GM19035 (cell line): ENCODE results near the gene DALRD3.

Experiments used
- ATAC-seq: cut with Tn5 transposase; IDR thresholded peaks from one replicate; pipeline ENCODE4 v1.9.1; 2021; ENCODE audit not compliant: unreplicated experiment

Gene DALRD3

DNA sequence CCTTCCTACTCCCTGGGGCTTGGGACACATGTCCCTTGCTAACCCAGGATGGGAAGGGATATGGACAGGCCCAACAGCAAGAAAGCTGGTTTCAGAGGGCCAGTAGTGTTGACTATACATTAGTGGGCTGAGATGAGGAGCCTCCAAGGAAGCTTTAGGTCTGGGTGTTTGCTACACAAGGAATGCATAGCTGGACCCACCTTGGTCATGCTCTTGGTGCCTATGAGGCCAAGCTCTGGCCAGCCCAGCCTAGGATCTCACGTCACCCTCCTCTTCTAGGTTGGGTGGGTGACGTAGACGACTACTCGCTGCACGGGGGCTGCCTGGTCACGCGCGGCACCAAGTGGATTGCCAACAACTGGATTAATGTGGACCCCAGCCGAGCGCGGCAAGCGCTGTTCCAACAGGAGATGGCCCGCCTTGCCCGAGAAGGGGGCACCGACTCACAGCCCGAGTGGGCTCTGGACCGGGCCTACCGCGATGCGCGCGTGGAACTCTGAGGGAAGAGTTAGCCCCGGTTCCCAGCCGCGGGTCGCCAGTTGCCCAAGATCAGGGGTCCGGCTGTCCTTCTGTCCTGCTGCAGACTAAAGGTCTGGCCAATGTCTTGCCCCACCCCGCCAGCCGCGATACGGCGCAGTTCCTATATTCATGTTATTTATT lies 11.8 kb downstream of the DALRD3 start:
- ATAC-seq = peak; percentile 1

DNA sequence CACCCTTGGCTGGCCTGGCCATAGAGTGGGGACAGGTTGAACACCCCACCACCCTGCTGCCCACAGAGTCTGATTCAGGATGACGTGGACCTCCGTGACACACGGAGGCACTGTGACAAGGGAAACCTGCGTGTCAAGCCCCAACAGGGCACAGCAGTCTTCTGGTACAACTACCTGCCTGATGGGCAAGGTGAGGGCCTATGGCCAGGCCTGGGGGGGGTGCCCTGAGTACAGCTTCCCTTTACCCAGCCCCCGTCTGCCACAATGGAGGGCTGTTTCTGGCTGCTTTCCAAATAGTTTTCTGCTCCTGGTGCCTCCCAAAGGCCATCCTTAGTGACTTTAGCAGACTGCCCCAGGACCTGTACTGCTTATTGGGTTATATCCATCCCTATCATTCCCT lies 12.4 kb downstream of the DALRD3 start:
- ATAC-seq = no peak

DNA sequence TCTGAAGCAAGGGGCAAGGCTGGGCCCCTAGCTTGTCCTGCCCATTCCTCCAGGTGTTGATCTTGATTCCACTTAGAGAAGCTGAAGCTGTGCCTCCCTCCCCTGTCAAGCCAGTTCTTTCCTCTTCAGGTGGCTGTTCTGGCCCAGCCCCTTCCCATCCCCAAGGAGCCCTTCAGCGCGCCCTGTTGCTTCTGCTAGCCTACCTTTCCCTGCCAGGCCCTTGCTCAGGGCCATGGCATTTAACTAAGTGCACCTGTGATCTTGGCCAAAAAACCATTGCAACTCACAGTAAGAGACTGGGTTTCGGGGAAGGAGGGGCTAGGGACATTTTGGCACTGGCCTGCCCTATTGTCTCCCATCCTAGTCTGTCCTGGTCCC lies 13.1 kb downstream of the DALRD3 start:
- no peak for ATAC-seq

DNA sequence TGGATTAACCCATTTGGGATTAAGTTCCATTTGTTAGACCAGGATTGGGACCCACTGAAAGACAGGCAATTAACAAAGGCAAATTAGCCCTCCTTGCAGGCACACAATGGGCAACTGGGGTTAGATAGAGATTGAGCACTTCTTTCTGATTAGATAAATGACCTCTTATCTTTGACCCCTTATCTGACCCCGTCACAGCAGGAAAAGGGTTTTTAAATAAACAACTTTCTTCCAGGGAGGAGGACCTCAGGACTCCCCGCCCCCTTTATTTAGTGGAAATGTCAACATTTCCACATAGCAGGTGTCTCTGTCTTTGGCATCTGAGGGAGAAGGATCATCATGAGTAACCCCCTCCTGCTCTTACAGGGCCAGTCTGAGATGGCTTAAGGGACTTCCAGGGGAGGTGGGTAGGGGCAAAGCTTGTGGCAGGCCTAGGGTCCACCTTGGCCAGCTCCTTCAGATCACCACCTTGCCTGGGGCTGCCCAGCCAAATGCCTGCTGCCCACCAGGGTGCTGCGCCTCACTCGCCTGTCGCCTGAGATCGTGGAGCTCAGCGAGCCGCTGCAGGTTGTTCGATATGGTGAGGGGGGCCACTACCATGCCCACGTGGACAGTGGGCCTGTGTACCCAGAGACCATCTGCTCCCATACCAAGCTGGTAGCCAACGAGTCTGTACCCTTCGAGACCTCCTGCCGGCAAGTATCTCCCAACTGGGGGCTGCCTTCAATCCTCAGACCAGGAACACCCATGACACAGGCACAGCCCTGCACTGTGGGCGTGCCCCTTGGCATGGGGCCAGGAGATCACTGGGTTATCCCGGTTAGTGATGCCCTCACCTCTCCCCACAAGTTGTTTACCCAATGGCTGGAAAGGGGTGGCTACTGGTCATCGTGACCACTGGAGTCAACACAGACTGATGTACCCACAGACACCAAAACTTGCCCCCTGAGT lies 13.8 kb downstream of the DALRD3 start:
- no peak for ATAC-seq

DNA sequence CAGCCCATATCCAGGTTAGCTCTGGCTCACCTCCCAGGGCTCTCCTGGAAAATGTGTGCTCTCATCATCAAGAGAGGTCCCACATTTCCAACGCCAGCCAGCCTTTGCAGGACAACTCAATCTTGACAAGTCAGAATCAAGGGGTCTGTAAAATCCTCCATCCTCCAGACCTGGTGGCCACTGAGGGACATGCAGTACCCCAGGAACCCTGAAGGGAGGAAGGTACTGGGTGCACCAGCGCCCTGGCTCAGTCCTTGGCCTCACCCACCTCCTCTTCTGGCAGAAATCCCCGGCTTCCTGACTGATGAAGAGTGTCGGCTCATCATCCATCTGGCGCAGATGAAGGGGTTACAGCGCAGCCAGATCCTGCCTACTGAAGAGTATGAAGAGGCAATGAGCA lies 17.2 kb downstream of the DALRD3 start:
- ATAC-seq = no peak

DNA sequence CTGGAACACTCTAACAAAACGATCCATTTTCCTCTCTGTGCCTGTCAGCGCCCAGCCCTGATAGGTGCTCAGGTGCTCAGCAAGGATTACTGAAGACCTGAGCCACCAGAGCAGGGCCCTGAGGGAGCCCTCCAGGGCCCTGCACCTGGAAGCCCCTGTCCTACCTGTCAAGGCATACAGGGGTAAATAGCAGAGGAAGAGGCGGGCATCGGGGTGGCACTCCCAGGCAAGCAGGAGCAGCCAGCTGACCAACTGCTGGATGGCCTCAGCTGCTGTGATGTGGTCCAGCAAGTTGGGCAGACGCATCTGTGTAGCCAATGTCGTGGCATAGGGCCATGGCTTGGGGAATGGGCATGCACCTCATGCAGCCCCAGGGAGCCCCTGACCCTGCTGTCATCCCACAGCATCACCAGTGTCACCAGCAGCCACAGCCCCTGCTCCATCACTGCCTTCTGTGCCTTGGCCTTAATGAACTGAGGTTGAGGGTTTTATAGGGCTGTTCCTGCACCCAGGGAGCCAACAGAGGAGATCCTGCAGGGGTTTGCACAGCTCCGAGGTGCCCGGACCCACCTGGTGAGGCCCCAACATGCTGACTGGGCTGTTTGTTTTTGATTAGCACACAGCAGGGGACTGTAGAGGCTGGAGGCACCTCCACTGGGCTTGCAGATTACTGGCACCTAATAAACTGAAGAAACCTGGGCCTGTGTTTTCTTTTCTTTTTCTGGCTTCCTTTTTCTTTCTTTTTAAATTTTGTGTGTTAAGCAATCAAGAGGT lies 19.1 kb downstream of the DALRD3 start:
- ATAC-seq = no peak

DNA sequence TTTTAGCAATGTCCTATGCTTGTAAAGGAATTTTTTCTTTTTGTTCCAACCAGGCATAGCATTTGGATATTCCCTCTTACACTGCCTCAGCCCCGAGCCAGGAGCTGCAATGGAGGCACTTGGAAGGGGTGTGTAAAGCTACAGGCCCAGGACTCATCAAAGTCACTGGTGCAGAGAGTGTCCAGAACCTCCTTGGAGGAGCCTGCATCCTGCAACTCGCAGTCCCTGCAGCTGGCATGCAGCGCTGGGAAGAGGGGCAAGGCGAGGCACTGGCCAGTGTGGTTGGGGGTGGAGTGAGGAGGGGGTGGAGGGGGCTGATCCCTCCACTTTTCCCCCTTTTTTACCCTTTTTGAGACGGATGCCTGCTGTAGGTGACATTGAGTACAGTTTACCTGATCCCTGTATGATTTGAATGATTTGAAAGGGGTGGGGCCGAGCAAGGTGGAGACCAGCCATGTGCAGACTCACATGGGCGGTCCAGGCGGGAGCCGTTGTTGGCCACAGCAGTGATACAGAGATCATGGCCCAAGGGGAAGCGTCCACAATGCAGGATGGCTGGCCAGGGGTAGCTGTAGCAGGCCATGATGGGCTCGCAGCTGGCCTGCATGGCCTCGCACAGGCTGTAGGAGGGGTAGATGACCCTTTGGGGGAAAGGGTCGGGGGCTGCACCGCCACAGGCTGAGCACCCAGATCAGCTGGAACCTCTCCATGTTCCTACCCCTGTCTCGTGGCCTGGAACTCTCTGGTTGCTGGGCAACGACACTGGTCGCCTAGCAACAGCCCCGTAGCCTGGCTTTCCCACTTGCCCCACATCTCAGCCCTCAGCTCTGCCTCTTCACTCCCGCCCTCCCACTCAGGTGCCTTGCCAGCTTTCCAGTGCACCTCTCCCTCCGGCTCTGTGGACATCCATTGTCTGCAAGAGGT lies 20.4 kb downstream of the DALRD3 start:
- no peak for ATAC-seq

DNA sequence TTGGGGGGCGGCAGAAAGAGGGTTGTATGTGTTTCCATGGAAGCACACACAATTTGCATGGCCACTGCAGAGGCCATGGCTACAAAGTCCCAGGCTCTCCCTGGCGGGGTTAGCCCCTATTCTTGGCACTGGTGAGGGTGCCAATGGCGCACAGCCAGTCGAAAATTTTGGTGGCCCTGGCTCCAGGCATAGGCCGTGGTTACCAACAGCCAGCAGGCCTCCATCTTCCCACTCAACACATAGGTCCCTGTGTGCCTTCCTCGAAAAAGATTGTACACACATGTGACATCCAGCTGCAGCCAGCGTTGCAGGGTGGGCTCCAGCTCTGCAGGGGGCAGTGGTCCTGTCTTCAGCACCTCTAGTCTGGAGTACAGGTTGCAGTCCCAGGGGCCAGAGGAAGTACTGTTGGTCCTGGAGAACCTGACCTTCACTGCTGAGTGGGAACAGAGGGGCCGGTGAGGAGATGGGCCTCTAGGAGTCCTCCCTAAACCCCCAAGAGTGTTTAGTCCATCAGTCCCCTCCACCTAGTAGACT lies 21.2 kb downstream of the DALRD3 start:
- ATAC-seq = no peak

DNA sequence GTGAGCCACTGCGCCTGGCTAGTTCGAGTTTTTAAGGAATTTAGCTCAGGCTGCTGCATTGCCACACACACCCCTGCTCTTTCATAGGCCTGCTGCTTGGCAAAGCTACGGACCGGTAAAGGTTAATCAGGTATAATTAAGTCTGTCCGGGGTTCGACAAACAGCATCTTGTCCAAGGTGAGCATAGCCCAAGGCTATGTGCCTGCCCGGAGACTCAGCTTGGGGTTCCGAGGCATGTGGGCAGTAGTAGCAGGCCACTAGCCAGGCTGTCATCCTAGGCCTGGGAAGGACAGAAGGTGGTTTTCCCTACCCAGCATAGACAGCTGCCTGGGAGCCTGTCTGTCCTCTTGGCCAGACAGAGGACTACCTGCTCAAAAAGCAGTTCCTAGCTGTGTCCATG lies 21.7 kb downstream of the DALRD3 start:
- no peak for ATAC-seq

DNA sequence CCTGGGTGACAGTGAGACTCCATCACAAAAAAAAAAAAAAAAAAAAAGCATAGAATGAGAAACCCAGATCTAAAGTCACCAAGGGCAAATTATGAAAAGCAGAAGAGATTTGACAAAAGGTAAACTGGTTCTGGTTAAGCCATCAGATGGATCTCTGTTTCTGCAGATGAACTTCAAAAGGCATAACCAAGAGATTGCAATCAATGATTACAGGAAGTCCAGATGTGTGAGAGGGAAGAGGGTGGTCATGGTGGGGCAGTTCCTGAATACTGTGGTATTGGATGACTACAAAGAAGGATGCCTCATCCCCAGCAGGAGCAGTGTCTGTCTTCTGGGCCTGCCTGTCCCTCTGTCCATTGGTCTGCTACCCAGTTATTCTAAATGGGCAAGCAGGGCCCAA lies 24.5 kb downstream of the DALRD3 start:
- no peak for ATAC-seq

DNA sequence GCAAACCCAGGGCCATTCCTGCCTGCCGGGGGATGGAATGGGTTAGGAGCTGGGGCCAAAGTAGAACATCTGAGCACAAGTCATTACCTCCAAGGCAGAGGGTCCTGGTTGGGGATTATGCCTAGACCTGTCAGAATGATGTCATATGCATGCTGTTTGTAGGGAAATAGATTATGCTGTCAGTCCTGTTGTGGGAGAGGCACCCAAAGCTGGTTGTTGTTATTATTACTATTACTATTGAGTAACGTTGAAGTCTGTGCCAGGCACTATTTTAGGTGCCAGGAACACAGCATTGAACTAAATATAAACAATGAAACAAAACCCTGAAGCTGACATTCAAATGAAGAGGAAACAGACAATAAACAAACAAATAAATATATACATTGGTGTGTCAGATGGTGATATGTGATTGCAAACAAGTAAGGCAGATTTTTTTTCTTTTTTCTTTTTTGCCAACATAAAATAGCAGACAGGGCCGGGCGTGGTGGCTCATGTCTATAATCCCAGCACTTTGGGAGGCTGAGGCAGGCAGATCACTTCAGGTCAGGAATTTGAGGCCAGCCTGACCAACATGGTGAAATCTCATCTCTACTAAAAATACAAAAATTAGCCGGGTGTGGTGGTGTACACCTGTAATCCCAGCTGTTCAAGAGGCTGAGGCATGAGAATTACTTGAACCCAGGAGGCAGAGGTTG lies 26.4 kb downstream of the DALRD3 start:
- no peak for ATAC-seq

DNA sequence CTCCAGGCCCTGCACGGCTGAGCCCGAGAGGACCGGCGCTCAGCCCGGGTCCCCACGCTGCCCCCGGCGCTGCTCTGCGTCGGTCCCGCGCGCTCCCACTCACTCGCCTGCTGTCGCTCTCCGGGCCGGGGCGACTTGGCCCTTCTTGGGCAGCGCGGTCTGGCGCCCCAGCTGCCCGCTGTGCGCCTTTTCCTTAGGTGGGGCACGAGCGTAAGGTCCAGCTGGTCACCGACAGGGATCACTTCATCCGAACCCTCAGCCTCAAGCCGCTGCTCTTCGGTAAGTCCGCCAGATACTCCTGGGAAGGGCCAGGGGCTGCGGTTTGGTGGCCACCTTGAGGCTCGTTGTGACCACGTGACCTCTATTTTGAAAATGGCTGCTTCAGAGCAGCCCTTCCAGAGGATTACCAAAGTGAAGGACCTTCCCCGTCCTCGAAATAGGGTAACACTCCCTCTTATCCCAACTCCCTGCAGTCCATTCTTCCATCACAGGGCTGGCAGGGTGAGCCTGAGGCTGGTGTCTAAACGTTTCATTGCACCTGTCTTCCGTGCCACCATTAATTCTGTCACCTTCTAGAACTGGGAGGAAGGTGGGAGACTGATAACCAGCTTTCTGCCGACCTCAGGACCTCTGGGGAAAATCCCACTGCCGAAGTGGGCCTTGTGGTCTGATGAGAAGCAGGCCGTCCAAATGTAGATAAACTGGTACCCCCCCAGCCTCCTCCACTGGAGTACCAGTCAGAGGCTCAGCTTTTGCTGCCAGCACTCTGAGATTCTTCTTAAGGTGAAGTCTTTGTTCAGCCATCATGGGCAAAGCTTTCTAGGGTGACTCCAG lies 27.5 kb downstream of the DALRD3 start:
- ATAC-seq = peak; percentile 18

DNA sequence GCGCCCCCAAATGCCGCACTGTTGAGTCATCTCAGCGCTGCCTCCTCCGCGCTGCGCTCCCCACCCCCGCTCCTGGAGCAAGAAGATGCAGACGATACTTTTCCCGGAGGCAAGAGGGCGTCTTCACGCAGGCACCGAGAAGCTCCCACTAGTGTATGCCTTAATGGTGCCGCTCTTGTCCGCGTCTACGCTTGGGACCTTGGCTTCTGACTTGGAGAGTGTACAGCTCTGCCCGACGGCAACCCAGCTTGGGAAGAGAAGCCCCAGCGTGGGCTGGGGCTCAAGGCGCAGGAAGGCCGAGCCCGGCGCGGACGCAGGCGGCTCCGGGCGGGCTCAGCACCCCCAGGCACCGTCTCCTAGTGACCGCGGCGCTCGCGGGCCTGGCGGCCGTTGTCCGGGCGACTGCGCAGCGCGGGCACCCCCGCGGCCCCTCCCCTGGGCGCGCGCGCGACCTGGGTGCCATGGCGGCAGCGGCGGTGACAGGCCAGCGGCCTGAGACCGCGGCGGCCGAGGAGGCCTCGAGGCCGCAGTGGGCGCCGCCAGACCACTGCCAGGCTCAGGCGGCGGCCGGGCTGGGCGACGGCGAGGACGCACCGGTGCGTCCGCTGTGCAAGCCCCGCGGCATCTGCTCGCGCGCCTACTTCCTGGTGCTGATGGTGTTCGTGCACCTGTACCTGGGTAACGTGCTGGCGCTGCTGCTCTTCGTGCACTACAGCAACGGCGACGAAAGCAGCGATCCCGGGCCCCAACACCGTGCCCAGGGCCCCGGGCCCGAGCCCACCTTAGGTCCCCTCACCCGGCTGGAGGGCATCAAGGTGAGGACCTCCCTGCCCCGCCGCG lies 28.4 kb downstream of the DALRD3 start, which contains the start of gene P4HTM:
P4HTM (plus strand) TSS at position 446 of the 840 bp plus-strand sequence; CDS start at position 462, 16 bp downstream.
- ATAC-seq = peak; percentile 51

DNA sequence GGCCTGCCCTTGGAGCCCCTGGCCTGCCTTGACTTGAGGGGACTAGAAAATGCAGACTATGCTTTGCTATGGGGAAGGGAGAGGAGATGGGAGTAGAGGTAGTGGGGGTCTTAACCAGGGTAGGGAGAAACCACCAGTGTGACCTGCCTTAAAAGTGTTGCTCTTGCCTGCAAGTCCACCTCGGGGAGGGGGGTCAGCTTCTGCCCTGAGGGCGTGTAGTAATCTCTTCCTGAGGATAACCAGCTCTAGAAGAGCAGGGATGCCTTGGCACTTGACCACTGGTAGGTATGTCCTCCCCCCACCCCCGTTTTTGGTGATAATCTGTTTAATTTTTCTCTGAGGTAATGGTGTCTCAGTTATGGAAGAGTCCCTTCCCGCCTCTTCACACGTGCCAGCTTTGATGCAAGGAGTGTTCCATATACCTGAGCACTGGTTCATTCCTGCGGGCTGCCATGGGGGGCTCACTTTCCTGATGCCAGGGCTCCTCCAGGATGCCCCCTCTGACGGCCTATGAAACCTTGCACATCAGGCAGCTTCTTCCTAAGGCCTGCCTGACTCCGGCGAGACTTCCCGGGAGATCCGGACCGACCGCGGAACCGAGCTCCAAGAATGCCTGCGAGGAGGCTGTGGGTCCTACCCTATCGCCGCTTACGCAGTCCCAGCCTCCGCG lies 29.1 kb downstream of the DALRD3 start:
- no peak for ATAC-seq

DNA sequence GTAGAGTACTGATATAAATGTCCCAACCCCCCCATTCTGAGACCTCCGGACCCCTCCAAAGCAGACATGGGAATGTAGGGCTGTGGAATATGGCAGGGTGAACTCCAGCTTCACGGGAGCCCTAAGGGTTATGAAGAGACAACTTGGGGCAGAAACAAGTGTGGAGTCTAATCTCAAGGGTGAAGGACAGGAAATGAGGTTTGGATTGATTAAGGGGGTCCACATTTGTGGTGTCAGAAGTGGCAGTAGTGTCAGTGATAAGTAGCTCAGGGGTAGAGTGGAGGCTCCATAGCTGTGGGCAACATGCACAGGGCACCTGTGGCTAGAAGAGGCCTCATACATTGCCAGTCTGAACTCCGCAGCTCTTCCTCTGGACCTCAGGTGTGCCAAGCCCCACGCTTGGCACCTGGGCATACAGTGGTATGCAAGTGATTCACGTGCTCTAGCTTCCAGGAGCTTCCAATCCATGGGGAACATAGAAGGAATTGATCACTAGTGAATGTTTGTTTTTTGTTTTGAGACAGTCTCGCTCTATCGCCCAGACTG lies 32.5 kb downstream of the DALRD3 start:
- no peak for ATAC-seq

DNA sequence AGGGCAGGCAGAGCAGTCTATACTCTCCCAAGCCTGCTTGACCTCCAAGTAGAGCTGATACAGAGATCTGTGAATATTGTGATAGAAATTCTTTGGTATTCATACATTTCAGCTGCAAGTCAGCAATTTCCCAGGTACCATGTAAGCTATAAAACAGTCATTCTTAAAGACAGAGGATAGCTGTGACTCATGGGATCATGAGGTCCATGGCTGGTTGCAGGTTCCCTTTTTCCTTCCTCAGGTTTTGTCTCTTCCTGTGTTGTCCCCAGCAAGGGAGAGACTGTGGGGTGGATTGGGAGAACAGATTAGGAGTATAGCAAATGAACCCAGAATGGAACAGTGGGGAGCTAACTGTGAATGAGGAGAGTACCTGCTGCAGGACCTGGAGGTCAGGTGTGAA lies 33.7 kb downstream of the DALRD3 start:
- no peak for ATAC-seq

DNA sequence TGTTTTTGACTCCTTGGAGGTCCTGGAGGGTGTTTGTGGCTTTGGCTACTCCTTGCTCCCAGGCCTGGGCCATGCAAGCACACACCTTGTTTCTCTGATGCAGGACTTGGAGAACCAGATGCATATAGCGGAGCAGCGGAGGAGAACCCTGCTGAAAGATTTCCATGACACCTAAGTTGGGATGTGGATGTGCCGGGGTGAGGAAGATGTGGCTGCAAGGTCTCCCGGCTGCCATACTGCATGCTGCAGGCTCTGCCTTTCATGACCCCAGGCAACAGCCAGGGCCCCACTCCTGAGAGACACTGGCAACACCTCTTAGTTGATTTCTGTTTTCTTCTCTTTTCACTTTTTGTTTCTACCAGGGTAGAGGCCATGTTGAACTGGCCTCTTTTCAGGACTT lies 35.3 kb downstream of the DALRD3 start:
- ATAC-seq = no peak
